Measurements from ENCODE around the gene MRPL41.
"Not testable (repeated sequence)": the region's sequence is repeated elsewhere in the genome, so short reads cannot be mapped to it uniquely, and the experiment has no call there.

Gene MRPL41

GRCh38 chr9:137521405-137521985, 30.2 kb upstream of the MRPL41 start:
- no peak for DNase-seq (ENCODE audit: low spot score)
- no peak for FAIRE-seq

- DNase-seq (ENCODE audit: low spot score) (no peak), FAIRE-seq (no peak)
Observed at GRCh38 chr9:137522746-137523455, 28.8 kb upstream of the MRPL41 start.

GRCh38 chr9:137524161-137524980, 27.3 kb upstream of the MRPL41 start:
- no peak for DNase-seq (ENCODE audit: low spot score)
- no peak for FAIRE-seq

GRCh38 chr9:137524981-137525317, 26.7 kb upstream of the MRPL41 start:
- DNase-seq (ENCODE audit: low spot score) (no peak), FAIRE-seq (no peak)

GRCh38 chr9:137530331-137530730, 21.3 kb upstream of the MRPL41 start:
- no peak for DNase-seq (ENCODE audit: low spot score)
- no peak for FAIRE-seq

GRCh38 chr9:137531099-137531765, 20.4 kb upstream of the MRPL41 start:
- FAIRE-seq: no peak

GRCh38 chr9:137532891-137533468, 18.7 kb upstream of the MRPL41 start:
- not testable (repeated sequence) for FAIRE-seq; DNase-seq (ENCODE audit: low spot score)

More at GRCh38 chr9:137531099-137531765, 20.4 kb upstream of the MRPL41 start:
- DNase-seq (ENCODE audit: low spot score): no peak

- DNase-seq (ENCODE audit: low spot score): peak; percentile 54
- no peak for FAIRE-seq
Observed at GRCh38 chr9:137534256-137535119, 17.2 kb upstream of the MRPL41 start.

- FAIRE-seq (no peak), DNase-seq (ENCODE audit: low spot score) (no peak)
Observed at GRCh38 chr9:137535120-137535428, 16.6 kb upstream of the MRPL41 start.

- not testable (repeated sequence) for DNase-seq (ENCODE audit: low spot score); FAIRE-seq
Observed at GRCh38 chr9:137536594-137537131, 15.0 kb upstream of the MRPL41 start.

GRCh38 chr9:137538058-137538457, 13.6 kb upstream of the MRPL41 start:
- DNase-seq (ENCODE audit: low spot score): no peak
- no peak for FAIRE-seq

GRCh38 chr9:137540536-137540935, 11.1 kb upstream of the MRPL41 start:
- DNase-seq (ENCODE audit: low spot score): no peak

GRCh38 chr9:137542486-137542885, 9.2 kb upstream of the MRPL41 start:
- no peak for DNase-seq (ENCODE audit: low spot score)
- FAIRE-seq: no peak

More at GRCh38 chr9:137540536-137540935, 11.1 kb upstream of the MRPL41 start:
- no peak for FAIRE-seq

GRCh38 chr9:137543237-137543963, 8.3 kb upstream of the MRPL41 start:
- DNase-seq (ENCODE audit: low spot score) (no peak), FAIRE-seq (no peak)

- FAIRE-seq: no peak
Observed at GRCh38 chr9:137544176-137544760, 7.4 kb upstream of the MRPL41 start.

GRCh38 chr9:137545123-137545522, 6.6 kb upstream of the MRPL41 start:
- no peak for FAIRE-seq
- DNase-seq (ENCODE audit: low spot score): no peak

More at GRCh38 chr9:137544176-137544760, 7.4 kb upstream of the MRPL41 start:
- no peak for DNase-seq (ENCODE audit: low spot score)

GRCh38 chr9:137547687-137548543, 3.8 kb upstream of the MRPL41 start:
- DNase-seq (ENCODE audit: low spot score) (no peak), FAIRE-seq (no peak)

- FAIRE-seq (no peak), DNase-seq (ENCODE audit: low spot score) (peak; percentile 78)
Observed at GRCh38 chr9:137550231-137550621, 1.5 kb upstream of the MRPL41 start, which contains the start of gene PNPLA7. TSS of gene PNPLA7 (minus strand) at chr9:137550402. CDS start at chr9:137550197, 205 bp downstream.
